Loucy (cell line): Measurements from ENCODE around the gene NOL7.

ENCODE experiments used
- H2AFZ ChIP-seq: fragments of 200-600 bp; sonication (generic); 2 replicates; pipeline ENCODE4 v1.6.0; 2016; ENCODE audit warnings: antibody characterized with exemption, mild to moderate bottlenecking, low read length, moderate library complexity
- H3F3A ChIP-seq: fragments of 200-600 bp; 2 replicates; pipeline ENCODE4 v1.6.0; 2016; ENCODE audit warnings: antibody characterized with exemption, low read depth, mild to moderate bottlenecking
- H3K27me3 ChIP-seq: fragments of 200-600 bp; sonication (generic); 2 replicates; pipeline ENCODE4 v1.6.1; 2014; ENCODE audit warnings: low read length, mild to moderate bottlenecking; ENCODE audit not compliant: insufficient read depth, poor library complexity, severe bottlenecking
- H3K36me3 ChIP-seq: fragments of 200-600 bp; sonication (generic); 2 replicates; pipeline ENCODE4 v1.6.1; 2016; ENCODE audit warnings: low read length; ENCODE audit not compliant: insufficient read depth
- H3K4me1 ChIP-seq: fragments of 200-600 bp; sonication (generic); 2 replicates; pipeline ENCODE4 v1.5.1; 2014; ENCODE audit warnings: low read length, mild to moderate bottlenecking; ENCODE audit not compliant: insufficient read depth, poor library complexity, severe bottlenecking
- H3K4me2 ChIP-seq: fragments of 200-600 bp; sonication (generic); 2 replicates; pipeline ENCODE4 v1.6.0; 2014; ENCODE audit warnings: antibody characterized with exemption, low read length, low read depth, mild to moderate bottlenecking; ENCODE audit not compliant: poor library complexity, severe bottlenecking
- H3K4me3 ChIP-seq: fragments of 200-600 bp; sonication (generic); 2 replicates; pipeline ENCODE4 v1.5.1; 2014; ENCODE audit warnings: low read length, mild to moderate bottlenecking, mixed read lengths; ENCODE audit not compliant: poor library complexity, severe bottlenecking
- H3K79me2 ChIP-seq: fragments of 200-600 bp; sonication (generic); 2 replicates; pipeline ENCODE4 v1.6.1; 2014; ENCODE audit warnings: low read length; ENCODE audit not compliant: insufficient read depth
- H3K9ac ChIP-seq: fragments of 200-600 bp; sonication (generic); 2 replicates; pipeline ENCODE4 v1.6.0; 2014; ENCODE audit warnings: mild to moderate bottlenecking, low read depth, low read length, moderate library complexity; ENCODE audit not compliant: poor library complexity, severe bottlenecking
- H3K9me2 ChIP-seq: fragments of 200-600 bp; sonication (generic); replicated peaks from 2 replicates; pipeline ENCODE4 v1.6.1; 2016; ENCODE audit warnings: low read depth, low read length, mixed read lengths
- H3K9me3 ChIP-seq: fragments of 200-600 bp; sonication (generic); 2 replicates; pipeline ENCODE4 v1.6.1; 2014; ENCODE audit warnings: mild to moderate bottlenecking, antibody characterized with exemption, low read length, low read depth; ENCODE audit not compliant: insufficient read depth
- H4K20me1 ChIP-seq: fragments of 200-600 bp; sonication (generic); 2 replicates; pipeline ENCODE4 v1.6.0; 2014; ENCODE audit warnings: antibody characterized with exemption, low read length, mild to moderate bottlenecking; ENCODE audit not compliant: insufficient read depth, poor library complexity, severe bottlenecking
- CTCF ChIP-seq: fragments of 200-600 bp; sonication (generic); conservative IDR thresholded peaks from 2 replicates; pipeline ENCODE4 v1.5.1; 2014; ENCODE audit warnings: mild to moderate bottlenecking, antibody characterized with exemption, low read length
- EZH2phosphoT487 ChIP-seq: fragments of 200-600 bp; IDR thresholded peaks from 2 replicates; pipeline ENCODE4 v1.6.1; 2018; ENCODE audit warnings: antibody characterized with exemption, mild to moderate bottlenecking, moderate library complexity, borderline replicate concordance

The NOL7 gene

GRCh38 chr6:13654496-13654895 lies 39.4 kb downstream of the NOL7 start:
- no peaks in the 10 kb centered on the region for H3K9me2 ChIP-seq
- H3K4me1 ChIP-seq: peaks cover 12% of the 10 kb centered on the region
- no peak overlapping the region for H2AFZ ChIP-seq
- no peak for TF ChIP-seq EZH2phosphoT487
- TF ChIP-seq CTCF: no peak
- peaks cover 15% of the 10 kb centered on the region for H4K20me1 ChIP-seq
- H3K79me2 ChIP-seq: peaks cover 50% of the 10 kb centered on the region
- H3K4me3 ChIP-seq: no peak overlapping the region
- peaks cover 43% of the 10 kb centered on the region for H3K36me3 ChIP-seq
- no peak overlapping the region for H3K9ac ChIP-seq
- H3K4me2 ChIP-seq: no peak overlapping the region
- no peaks in the 10 kb centered on the region for H3K9me3 ChIP-seq
- H3F3A ChIP-seq: no peaks in the 10 kb centered on the region
- H3K27me3 ChIP-seq: no peaks in the 10 kb centered on the region

DNA sequence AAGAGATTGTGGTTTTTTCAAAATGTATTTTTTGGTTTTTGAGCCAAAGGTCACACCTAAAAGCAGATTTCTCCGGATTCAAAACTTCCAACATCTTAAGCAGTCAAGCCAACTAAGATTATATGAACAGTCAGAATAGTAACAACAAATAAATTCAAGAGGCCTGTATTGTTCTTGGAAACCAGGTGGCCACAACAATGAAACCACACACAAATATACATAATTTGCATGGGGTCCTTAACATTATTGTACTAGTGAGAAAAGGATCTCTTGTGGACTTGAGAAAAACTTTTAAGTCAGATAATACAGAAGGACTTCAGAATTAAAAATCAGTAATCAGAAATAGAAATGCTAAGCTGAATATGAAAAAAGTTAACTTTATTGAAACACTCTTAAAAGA lies 40.6 kb downstream of the NOL7 start:
- Histone ChIP-seq H3K27me3 (no peaks in the 10 kb centered on the region), H3K9me2 (no peaks in the 10 kb centered on the region), H3K4me1 (peaks cover 12% of the 10 kb centered on the region), H3F3A (no peaks in the 10 kb centered on the region), H3K36me3 (peaks cover 37% of the 10 kb centered on the region), H3K9ac (no peak overlapping the region), H3K4me3 (no peak overlapping the region), H3K79me2 (peaks cover 62% of the 10 kb centered on the region), H3K9me3 (no peaks in the 10 kb centered on the region), H2AFZ (no peak overlapping the region), H4K20me1 (peaks cover 24% of the 10 kb centered on the region), H3K4me2 (no peak overlapping the region)
- TF ChIP-seq CTCF: no peak
- TF ChIP-seq EZH2phosphoT487: no peak

DNA sequence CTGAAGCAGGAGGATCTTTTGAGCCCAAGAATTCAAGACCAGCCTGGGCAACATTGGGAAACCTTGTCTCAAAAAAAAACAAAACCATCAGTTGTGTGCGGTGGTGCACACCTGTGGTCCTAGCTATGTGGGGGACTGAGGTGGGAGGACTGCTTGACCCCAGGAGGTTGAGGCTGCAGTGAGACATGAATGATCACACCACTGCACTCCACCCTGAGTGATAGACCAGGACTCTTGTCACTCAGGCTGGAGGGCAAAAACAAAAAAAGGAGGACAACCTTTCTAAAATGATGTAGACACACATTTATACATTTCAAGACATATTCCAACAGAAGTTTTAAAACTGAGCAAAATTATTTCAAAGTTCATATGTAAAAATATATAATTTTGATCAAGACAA lies 45.1 kb downstream of the NOL7 start:
- no peaks in the 10 kb centered on the region for H3K27me3 ChIP-seq
- H2AFZ ChIP-seq: no peak overlapping the region
- TF ChIP-seq CTCF (no peak), EZH2phosphoT487 (no peak)
- H3K4me1 ChIP-seq: peaks cover 27% of the 10 kb centered on the region
- H3K79me2 ChIP-seq: peaks cover 92% of the 10 kb centered on the region
- H3K9me2 ChIP-seq: no peaks in the 10 kb centered on the region
- H3K36me3 ChIP-seq: peaks cover 16% of the 10 kb centered on the region
- H3K4me3 ChIP-seq: no peak overlapping the region
- H3K4me2 ChIP-seq: no peak overlapping the region
- H3K9me3 ChIP-seq: no peaks in the 10 kb centered on the region
- no peak overlapping the region for H3K9ac ChIP-seq
- H3F3A ChIP-seq: no peaks in the 10 kb centered on the region
- peaks cover 68% of the 10 kb centered on the region for H4K20me1 ChIP-seq
